Liver (tissue), 9 donors: ENCODE results near the gene ITGA11. TPM values are rescaled to one million over a fixed set of nuclear protein-coding genes. Genes with fewer than 3 reads are reported as not detected.

ENCODE experiments used
- DNase-seq: peaks from one replicate; pipeline ENCODE4 v3.0.0-alpha.2; 2017; ENCODE audit warnings: low spot score
- H3K27ac ChIP-seq, 2 donors: one replicate each; pipeline ENCODE4 v1.7.0; 2013; ENCODE audit warnings: inconsistent platforms in 2 of 2, low read length in 2 of 2, control low read depth in 1 of 2, low read depth in 1 of 2, mild to moderate bottlenecking in 1 of 2
- H3K27me3 ChIP-seq, 4 donors: one replicate each; pipeline versions ENCODE4 v1.6.1 to v1.7.0; 2013; ENCODE audit warnings: low read length in 3 of 4, inconsistent platforms in 1 of 4, mild to moderate bottlenecking in 1 of 4, moderate library complexity in 1 of 4; ENCODE audit not compliant: control insufficient read depth in 4 of 4, insufficient read depth in 4 of 4
- H3K36me3 ChIP-seq, 4 donors: one replicate each; pipeline versions ENCODE4 v1.6.1 to v1.7.0; 2013; ENCODE audit warnings: low read length in 3 of 4, mild to moderate bottlenecking in 3 of 4, low read depth in 1 of 4, moderate library complexity in 1 of 4; ENCODE audit not compliant: control insufficient read depth in 4 of 4, insufficient read depth in 3 of 4
- H3K4me1 ChIP-seq, 4 donors: one replicate each; pipeline versions ENCODE4 v1.6.1 to v1.7.0; 2013; ENCODE audit warnings: low read length in 3 of 4, mild to moderate bottlenecking in 3 of 4, moderate library complexity in 1 of 4; ENCODE audit not compliant: control insufficient read depth in 4 of 4, insufficient read depth in 4 of 4
- H3K4me3 ChIP-seq, 3 donors: one replicate each; pipeline versions ENCODE4 v1.6.1 to v1.7.0; 2013; ENCODE audit warnings: low read length in 3 of 3, control low read depth in 1 of 3, low read depth in 1 of 3, mild to moderate bottlenecking in 1 of 3
- H3K9ac ChIP-seq, 2 donors: one replicate each; pipeline ENCODE4 v1.7.0; 2013; ENCODE audit warnings: low read length in 2 of 2, mild to moderate bottlenecking in 2 of 2, moderate library complexity in 2 of 2, control low read depth in 1 of 2, low read depth in 1 of 2
- H3K9me3 ChIP-seq, 4 donors: one replicate each; pipeline versions ENCODE4 v1.6.1 to v1.7.0; 2013; ENCODE audit warnings: low read length in 3 of 4; ENCODE audit not compliant: control insufficient read depth in 4 of 4
- EGR1 ChIP-seq, 2 donors: IDR thresholded peaks; 2 replicates each; pipeline ENCODE4 v1.6.1; 2016 to 2018; ENCODE audit warnings: antibody characterized with exemption in 2 of 2, low read depth in 2 of 2
- FOXA1 ChIP-seq: IDR thresholded peaks from 2 replicates; pipeline ENCODE4 v1.6.1; 2016; ENCODE audit warnings: antibody characterized with exemption
- FOXA2 ChIP-seq: IDR thresholded peaks from 2 replicates; pipeline ENCODE4 v1.6.1; 2016; ENCODE audit warnings: antibody characterized with exemption
- GABPA ChIP-seq, 2 donors: IDR thresholded peaks in 1 of 2; conservative IDR thresholded peaks in 1 of 2; 2 replicates each; pipeline ENCODE4 v1.6.1; 2016; ENCODE audit warnings: antibody characterized with exemption in 2 of 2, mild to moderate bottlenecking in 1 of 2, moderate library complexity in 1 of 2
- HNF4A ChIP-seq, 2 donors: conservative IDR thresholded peaks; 2 replicates each; pipeline ENCODE4 v1.6.1; 2016; ENCODE audit warnings: antibody characterized with exemption in 2 of 2, mild to moderate bottlenecking in 2 of 2
- HNF4G ChIP-seq: IDR thresholded peaks from 2 replicates; pipeline ENCODE4 v1.6.1; 2016; ENCODE audit warnings: antibody characterized with exemption
- JUND ChIP-seq, 2 donors: IDR thresholded peaks; 2 replicates each; pipeline ENCODE4 v1.6.1; 2016; ENCODE audit warnings: antibody characterized with exemption in 2 of 2
- MAX ChIP-seq: IDR thresholded peaks from 2 replicates; pipeline ENCODE4 v1.6.1; 2016; ENCODE audit warnings: antibody characterized with exemption
- NR2F2 ChIP-seq: IDR thresholded peaks from 2 replicates; pipeline ENCODE4 v1.6.1; 2016; ENCODE audit warnings: antibody characterized with exemption
- RAD21 ChIP-seq, 2 donors: IDR thresholded peaks; 2 replicates each; pipeline ENCODE4 v1.6.1; 2016; ENCODE audit warnings: antibody characterized with exemption in 2 of 2, mild to moderate bottlenecking in 2 of 2
- RXRA ChIP-seq, 2 donors: IDR thresholded peaks; 2 replicates each; pipeline ENCODE4 v1.6.1; 2017 to 2018; ENCODE audit warnings: antibody characterized with exemption in 2 of 2, mild to moderate bottlenecking in 1 of 2
- SP1 ChIP-seq: IDR thresholded peaks from 2 replicates; pipeline ENCODE4 v1.6.1; 2018; ENCODE audit warnings: antibody characterized with exemption, mild to moderate bottlenecking
- TAF1 ChIP-seq: conservative IDR thresholded peaks from 2 replicates; pipeline ENCODE4 v1.6.1; 2016; ENCODE audit warnings: antibody characterized with exemption, mild to moderate bottlenecking
- YY1 ChIP-seq: IDR thresholded peaks from 2 replicates; pipeline ENCODE4 v1.6.1; 2016; ENCODE audit warnings: antibody characterized with exemption, mild to moderate bottlenecking
- WGBS: extraction: QIAGEN DNeasy Blood & Tissue Kit; methylation state at CpG from one replicate; pipeline ENCODE4 v1.1.7; 2013; 5-methylcytosine and 5-hydroxymethylcytosine counted together
- polyA plus RNA-seq, 2 donors: library from polyadenylated mRNA; stranded (reverse) in 1 of 2; unstranded in 1 of 2; fragments of 200-250 nt in 1 of 2; fragments of >200 nt in 1 of 2; fragmentation: Nextera tagmentation in 1 of 2; extraction: Ambion mirVana in 1 of 2; gene quantifications; one replicate each; pipeline versions ENCODE4 v1.2.1 to v1.2.3, GENCODE V29; 2013 to 2015
- total RNA-seq, 2 donors: library from RNA; depleted of rRNA; stranded (reverse); fragments of >200 nt; gene quantifications; one replicate each; pipeline ENCODE4 v1.2.3, GENCODE V29; 2014
- TF ChIP-seq, protein P1 (sequence below): IDR thresholded peaks from 2 replicates; pipeline ENCODE4 v1.6.1; 2016; ENCODE audit warnings: antibody characterized with exemption
- TF ChIP-seq, protein P2 (sequence below): fragments of 150-350 bp; IDR thresholded peaks from 2 replicates; pipeline ENCODE4 v1.5.1; 2017; ENCODE audit warnings: improper control_type of control experiment, low read depth, low read length; ENCODE audit not compliant: missing input control
- TF ChIP-seq, protein P3 (sequence below): IDR thresholded peaks from 2 replicates; pipeline ENCODE4 v1.6.1; 2016; ENCODE audit warnings: antibody characterized with exemption, mild to moderate bottlenecking
- donor health status: healthy.
- donor health status: healthy.
- donor health status: healthy.
- donor health status: healthy.
- donor health status: healthy.

The ITGA11 gene
- total and polyA plus RNA-seq, 4 donors = 0.32 to 1.0 (median 0.67) TPM

- no peak overlapping the region for H3K4me3 ChIP-seq
- no peaks in the 10 kb centered on the region for H3K36me3 ChIP-seq
- H3K4me1 ChIP-seq = no peaks in the 10 kb centered on the region
- peak; percentile 10 for DNase-seq
- no peak overlapping the region for H3K9ac ChIP-seq
- no peaks in the 10 kb centered on the region for H3K9me3 ChIP-seq
- no peaks in the 10 kb centered on the region for H3K27me3 ChIP-seq
- WGBS = 88% methylated on average over 8 of the region's 8 CpGs
- TF ChIP-seq GABPA (IDR thresholded peaks at IDR 0.05 in 1 of 2, conservative IDR thresholded peaks at IDR 0.05 in 1 of 2) (no peak), FOXA2 (no peak), TAF1 (no peak), RAD21 (IDR thresholded peaks at IDR 0.05) (no peak), NR2F2 (no peak), EGR1 (IDR thresholded peaks at IDR 0.05; ENCODE audit: low read depth in 2 of 2) (no peak), SP1 (no peak), RXRA (IDR thresholded peaks at IDR 0.05) (no peak), YY1 (no peak), HNF4A (conservative IDR thresholded peaks at IDR 0.05) (no peak), JUND (IDR thresholded peaks at IDR 0.05) (no peak)
- TF ChIP-seq, protein P1, sequence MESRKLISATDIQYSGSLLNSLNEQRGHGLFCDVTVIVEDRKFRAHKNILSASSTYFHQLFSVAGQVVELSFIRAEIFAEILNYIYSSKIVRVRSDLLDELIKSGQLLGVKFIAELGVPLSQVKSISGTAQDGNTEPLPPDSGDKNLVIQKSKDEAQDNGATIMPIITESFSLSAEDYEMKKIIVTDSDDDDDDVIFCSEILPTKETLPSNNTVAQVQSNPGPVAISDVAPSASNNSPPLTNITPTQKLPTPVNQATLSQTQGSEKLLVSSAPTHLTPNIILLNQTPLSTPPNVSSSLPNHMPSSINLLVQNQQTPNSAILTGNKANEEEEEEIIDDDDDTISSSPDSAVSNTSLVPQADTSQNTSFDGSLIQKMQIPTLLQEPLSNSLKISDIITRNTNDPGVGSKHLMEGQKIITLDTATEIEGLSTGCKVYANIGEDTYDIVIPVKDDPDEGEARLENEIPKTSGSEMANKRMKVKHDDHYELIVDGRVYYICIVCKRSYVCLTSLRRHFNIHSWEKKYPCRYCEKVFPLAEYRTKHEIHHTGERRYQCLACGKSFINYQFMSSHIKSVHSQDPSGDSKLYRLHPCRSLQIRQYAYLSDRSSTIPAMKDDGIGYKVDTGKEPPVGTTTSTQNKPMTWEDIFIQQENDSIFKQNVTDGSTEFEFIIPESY = no peak
- TF ChIP-seq, protein P2, sequence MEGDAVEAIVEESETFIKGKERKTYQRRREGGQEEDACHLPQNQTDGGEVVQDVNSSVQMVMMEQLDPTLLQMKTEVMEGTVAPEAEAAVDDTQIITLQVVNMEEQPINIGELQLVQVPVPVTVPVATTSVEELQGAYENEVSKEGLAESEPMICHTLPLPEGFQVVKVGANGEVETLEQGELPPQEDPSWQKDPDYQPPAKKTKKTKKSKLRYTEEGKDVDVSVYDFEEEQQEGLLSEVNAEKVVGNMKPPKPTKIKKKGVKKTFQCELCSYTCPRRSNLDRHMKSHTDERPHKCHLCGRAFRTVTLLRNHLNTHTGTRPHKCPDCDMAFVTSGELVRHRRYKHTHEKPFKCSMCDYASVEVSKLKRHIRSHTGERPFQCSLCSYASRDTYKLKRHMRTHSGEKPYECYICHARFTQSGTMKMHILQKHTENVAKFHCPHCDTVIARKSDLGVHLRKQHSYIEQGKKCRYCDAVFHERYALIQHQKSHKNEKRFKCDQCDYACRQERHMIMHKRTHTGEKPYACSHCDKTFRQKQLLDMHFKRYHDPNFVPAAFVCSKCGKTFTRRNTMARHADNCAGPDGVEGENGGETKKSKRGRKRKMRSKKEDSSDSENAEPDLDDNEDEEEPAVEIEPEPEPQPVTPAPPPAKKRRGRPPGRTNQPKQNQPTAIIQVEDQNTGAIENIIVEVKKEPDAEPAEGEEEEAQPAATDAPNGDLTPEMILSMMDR = no peak
- H3K27ac ChIP-seq = no peak overlapping the region
These were observed 21.3 kb downstream of the ITGA11 start for GRCh38 chr15:68410466-68411342.

GRCh38 chr15:68409736-68410370 is 22.1 kb downstream of the ITGA11 start:
- Histone ChIP-seq H3K36me3 (no peaks in the 10 kb centered on the region), H3K4me3 (no peak overlapping the region), H3K9me3 (no peaks in the 10 kb centered on the region), H3K27me3 (no peaks in the 10 kb centered on the region), H3K9ac (no peak overlapping the region), H3K27ac (no peak overlapping the region), H3K4me1 (no peaks in the 10 kb centered on the region)
- whole genome bisulfite sequencing = 93% methylated on average over 11 of the region's 11 CpGs
- DNase-seq = peak; percentile 13
- TF ChIP-seq, protein P3, sequence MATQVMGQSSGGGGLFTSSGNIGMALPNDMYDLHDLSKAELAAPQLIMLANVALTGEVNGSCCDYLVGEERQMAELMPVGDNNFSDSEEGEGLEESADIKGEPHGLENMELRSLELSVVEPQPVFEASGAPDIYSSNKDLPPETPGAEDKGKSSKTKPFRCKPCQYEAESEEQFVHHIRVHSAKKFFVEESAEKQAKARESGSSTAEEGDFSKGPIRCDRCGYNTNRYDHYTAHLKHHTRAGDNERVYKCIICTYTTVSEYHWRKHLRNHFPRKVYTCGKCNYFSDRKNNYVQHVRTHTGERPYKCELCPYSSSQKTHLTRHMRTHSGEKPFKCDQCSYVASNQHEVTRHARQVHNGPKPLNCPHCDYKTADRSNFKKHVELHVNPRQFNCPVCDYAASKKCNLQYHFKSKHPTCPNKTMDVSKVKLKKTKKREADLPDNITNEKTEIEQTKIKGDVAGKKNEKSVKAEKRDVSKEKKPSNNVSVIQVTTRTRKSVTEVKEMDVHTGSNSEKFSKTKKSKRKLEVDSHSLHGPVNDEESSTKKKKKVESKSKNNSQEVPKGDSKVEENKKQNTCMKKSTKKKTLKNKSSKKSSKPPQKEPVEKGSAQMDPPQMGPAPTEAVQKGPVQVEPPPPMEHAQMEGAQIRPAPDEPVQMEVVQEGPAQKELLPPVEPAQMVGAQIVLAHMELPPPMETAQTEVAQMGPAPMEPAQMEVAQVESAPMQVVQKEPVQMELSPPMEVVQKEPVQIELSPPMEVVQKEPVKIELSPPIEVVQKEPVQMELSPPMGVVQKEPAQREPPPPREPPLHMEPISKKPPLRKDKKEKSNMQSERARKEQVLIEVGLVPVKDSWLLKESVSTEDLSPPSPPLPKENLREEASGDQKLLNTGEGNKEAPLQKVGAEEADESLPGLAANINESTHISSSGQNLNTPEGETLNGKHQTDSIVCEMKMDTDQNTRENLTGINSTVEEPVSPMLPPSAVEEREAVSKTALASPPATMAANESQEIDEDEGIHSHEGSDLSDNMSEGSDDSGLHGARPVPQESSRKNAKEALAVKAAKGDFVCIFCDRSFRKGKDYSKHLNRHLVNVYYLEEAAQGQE = no peak
- no peak for TF ChIP-seq MAX
- TF ChIP-seq RAD21 (IDR thresholded peaks at IDR 0.05) = no peak
- no peak for TF ChIP-seq YY1
- TF ChIP-seq FOXA1 = no peak
- TF ChIP-seq GABPA (IDR thresholded peaks at IDR 0.05 in 1 of 2, conservative IDR thresholded peaks at IDR 0.05 in 1 of 2) = no peak
- no peak for TF ChIP-seq TAF1
- TF ChIP-seq RXRA (IDR thresholded peaks at IDR 0.05) = no peak
- TF ChIP-seq, protein P2 = no peak
- no peak for TF ChIP-seq HNF4G
- no peak for TF ChIP-seq JUND (IDR thresholded peaks at IDR 0.05)
- TF ChIP-seq, protein P1 = no peak
